GM12892 (cell line): ENCODE data around the gene C3orf20.

Source experiments
- POLR2A ChIP-seq: IDR thresholded peaks from 2 replicates; pipeline ENCODE4 v1.6.1; 2011; ENCODE audit warnings: low read depth, low read length, control low read depth
- POLR2AphosphoS5 ChIP-seq: IDR thresholded peaks from 2 replicates; pipeline ENCODE4 v1.6.1; 2011; ENCODE audit warnings: low read depth, low read length, control low read depth
- TAF1 ChIP-seq: IDR thresholded peaks from 2 replicates; pipeline ENCODE4 v1.6.1; 2011; ENCODE audit warnings: low read depth, mild to moderate bottlenecking, control low read depth, low read length, borderline replicate concordance

DNA sequence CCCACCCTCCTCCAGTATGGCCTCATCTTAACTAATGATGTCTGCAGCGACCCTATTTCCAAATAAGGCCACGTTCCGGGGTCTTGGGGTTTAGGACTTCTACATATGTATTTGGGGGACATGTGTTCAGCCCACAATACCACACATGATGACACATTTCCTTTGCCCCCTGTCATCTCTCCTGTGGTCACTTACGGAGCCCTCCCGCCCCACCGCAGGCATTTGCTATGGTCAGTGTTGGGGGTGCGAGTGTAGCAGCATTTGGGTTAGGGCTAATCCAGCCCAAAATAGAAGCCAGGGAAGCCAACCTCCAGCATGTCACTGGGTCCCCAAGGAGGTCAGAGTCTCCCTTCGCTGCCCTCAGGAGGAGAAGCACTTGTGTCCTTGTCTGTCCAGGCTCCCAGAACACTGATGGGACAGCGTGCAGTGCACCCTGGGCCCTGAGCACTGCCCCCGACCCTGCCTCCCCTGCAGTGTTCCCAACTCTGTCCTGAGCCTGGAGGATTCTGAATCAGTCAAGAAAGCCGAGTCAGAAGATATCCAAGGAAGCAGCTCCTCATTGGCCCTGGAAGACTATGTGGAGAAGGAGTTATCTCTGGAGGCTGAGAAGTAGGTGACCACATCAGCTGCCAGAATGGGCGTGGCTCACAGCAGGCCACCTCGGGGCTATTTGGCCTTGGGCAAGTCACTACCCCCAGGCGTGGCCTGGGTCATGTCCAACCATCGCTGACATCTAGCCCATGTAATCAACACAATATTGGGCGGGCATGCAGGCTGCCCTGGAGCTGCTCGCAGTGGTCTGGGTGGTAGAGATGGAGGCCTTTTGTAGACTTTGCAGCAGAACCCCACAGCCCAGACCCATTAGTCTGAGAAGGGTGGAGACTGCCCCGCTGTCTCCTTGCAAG is 96.9 kb downstream of the C3orf20 start:
- TF ChIP-seq POLR2A (no peak), POLR2AphosphoS5 (no peak), TAF1 (no peak)
